ENCODE measurements around the gene ZNF341. TPM values are rescaled to one million over a fixed set of nuclear protein-coding genes. Genes with fewer than 3 reads are reported as not detected.
"Not testable (repeated sequence)": the region's sequence is repeated elsewhere in the genome, so short reads cannot be mapped to it uniquely, and the experiment has no call there.

The ZNF341 gene
- total RNA-seq, 1 experiment from 2014 or later, result 7.7 TPM

DNA sequence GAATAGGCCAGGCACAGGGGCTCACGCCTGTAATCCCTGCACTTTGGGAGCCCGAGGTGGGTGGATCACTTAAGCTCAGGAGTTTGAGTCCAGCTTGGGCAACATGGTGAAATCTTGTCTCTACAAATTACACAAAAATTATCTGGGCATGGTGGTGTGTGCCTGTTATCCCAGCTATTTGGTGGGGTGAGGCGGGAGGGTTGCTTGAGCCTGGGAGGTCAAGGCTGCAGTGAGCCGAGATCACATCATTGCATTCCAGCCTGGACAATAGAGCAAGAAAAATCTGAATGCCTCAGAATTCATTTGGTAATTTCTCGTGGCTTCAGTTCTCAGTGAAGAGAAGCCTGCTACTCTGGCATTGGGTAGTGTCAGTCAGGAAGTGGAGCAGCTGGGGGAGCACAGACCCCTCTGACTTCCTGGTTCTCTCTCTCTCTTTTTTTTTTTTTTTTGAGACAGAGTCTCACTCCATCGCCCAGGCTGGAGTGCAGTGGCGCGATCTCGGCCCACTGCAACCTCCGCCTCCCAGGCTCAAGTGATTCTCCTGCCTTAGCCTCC lies 24.2 kb downstream of the ZNF341 start:
- H3K36me3 ChIP-seq (ENCODE audit: control insufficient read depth, insufficient read depth, low read length); in situ Hi-C loops (cut with HindIII; ENCODE audit: low pct_unique_long_range_greater_than_20kb, low sequenced_read_pairs); H3K4me3 ChIP-seq (ENCODE audit: low read depth in 2 of 2, low read length in 2 of 2); ATAC-seq; H3K27ac ChIP-seq (ENCODE audit: low read length); H3K27me3 ChIP-seq (ENCODE audit: control insufficient read depth, insufficient read depth, low read length); POLR2A ChIA-PET; BruUV-seq (replicated peaks); H3K9me3 ChIP-seq (ENCODE audit: control insufficient read depth, insufficient read depth, low read depth, low read length); DNase-seq (ENCODE audit: low read depth, low spot score); intact Hi-C loops (cut with micrococcal nuclease; ENCODE audit: unreplicated experiment); H3K4me1 ChIP-seq (ENCODE audit: control insufficient read depth, insufficient read depth, low read length): not testable (repeated sequence)
- CTCF ChIA-PET, result interaction anchor here (0.6 kb wide), 1 partner anchor 365 kb away, joined by 7 read pairs; no protein-coding TSS in a partner anchor

DNA sequence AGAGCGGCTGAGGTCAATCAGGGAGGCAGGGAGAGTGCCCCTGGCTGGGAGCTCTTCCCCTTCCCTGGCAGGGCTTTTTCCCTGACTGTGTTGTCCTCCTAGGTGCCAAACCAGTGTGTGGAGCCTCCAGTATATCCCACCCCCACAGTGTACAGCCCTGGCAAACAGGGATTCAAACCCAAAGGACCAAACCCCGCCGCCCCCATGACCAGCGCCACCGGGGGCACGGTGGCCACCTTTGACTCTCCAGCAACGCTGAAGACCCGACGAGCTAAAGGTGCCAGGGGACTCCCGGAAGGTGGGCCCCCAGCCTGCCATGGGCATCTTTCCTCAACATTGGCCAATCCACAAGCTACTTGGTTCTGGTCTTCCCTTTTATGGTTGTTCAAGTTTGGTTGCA lies 25.2 kb downstream of the ZNF341 start:
- POLR2A ChIA-PET, result interaction anchor here (0.6 kb wide), 1 partner anchor 699 kb away, joined by 7 read pairs; no protein-coding TSS in a partner anchor
- no TSS peak for BruUV-seq (replicated peaks)

DNA sequence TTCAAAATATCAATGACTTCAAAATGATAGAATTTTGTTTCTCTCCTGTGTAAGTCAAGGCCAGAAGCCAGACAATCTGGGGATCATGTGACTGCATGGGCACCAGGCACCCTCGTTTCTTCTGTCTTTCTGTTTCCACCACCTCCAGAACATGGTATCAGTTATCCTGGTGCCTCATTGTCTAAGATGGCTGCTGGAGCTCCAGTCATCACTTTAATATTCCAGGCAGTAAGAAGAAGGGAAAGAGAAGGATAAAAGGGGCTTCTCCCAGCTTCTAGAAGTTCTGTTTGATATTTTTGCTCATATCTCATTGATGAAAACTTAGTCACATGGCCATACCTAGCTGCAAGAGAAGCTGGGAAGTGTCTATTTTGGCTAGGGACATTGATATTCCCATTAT lies 25.7 kb downstream of the ZNF341 start:
- intact Hi-C loops (cut with micrococcal nuclease; ENCODE audit: unreplicated experiment) (no loop called here), in situ Hi-C loops (cut with HindIII; ENCODE audit: low pct_unique_long_range_greater_than_20kb, low sequenced_read_pairs) (no loop called here)
- no peak for DNase-seq (ENCODE audit: low read depth, low spot score)
- H3K27me3 ChIP-seq (ENCODE audit: control insufficient read depth, insufficient read depth, low read length), result no peaks in the 10 kb centered on the region
- H3K4me1 ChIP-seq (ENCODE audit: control insufficient read depth, insufficient read depth, low read length), result no peaks in the 10 kb centered on the region
- POLR2A ChIA-PET, result interaction anchor here (0.6 kb wide), 1 partner anchor 700 kb away, joined by 7 read pairs; no protein-coding TSS in a partner anchor
- peaks cover 3% of the 10 kb centered on the region; the same call in 1 of the 2 replicates for H3K9me3 ChIP-seq (ENCODE audit: control insufficient read depth, insufficient read depth, low read depth, low read length)
- H3K27ac ChIP-seq (ENCODE audit: low read length), result no peak overlapping the region
- 0 out of 2 replicates have a peak, but pooled peaks cover 3% of the 10 kb centered on the region for H3K36me3 ChIP-seq (ENCODE audit: control insufficient read depth, insufficient read depth, low read length)
- H3K4me3 ChIP-seq (ENCODE audit: low read depth in 2 of 2, low read length in 2 of 2), result no peak overlapping the region
- CTCF ChIA-PET, result no interaction called here
- no TSS peak for BruUV-seq (replicated peaks)
- no peak for ATAC-seq
- TF ChIP-seq SIN3A (IDR thresholded peaks at IDR 0.05; ENCODE audit: borderline replicate concordance, insufficient read depth, low read depth, low read length) (no peak), TCF7L2 (IDR thresholded peaks at IDR 0.05; ENCODE audit: low read depth, low read length) (no peak), POLR2AphosphoS5 (IDR thresholded peaks at IDR 0.05; ENCODE audit: low read depth, low read length) (no peak)
- TF ChIP-seq, protein P1, sequence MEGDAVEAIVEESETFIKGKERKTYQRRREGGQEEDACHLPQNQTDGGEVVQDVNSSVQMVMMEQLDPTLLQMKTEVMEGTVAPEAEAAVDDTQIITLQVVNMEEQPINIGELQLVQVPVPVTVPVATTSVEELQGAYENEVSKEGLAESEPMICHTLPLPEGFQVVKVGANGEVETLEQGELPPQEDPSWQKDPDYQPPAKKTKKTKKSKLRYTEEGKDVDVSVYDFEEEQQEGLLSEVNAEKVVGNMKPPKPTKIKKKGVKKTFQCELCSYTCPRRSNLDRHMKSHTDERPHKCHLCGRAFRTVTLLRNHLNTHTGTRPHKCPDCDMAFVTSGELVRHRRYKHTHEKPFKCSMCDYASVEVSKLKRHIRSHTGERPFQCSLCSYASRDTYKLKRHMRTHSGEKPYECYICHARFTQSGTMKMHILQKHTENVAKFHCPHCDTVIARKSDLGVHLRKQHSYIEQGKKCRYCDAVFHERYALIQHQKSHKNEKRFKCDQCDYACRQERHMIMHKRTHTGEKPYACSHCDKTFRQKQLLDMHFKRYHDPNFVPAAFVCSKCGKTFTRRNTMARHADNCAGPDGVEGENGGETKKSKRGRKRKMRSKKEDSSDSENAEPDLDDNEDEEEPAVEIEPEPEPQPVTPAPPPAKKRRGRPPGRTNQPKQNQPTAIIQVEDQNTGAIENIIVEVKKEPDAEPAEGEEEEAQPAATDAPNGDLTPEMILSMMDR (IDR thresholded peaks at IDR 0.05), result no peak

More for the DNA sequence above, 25.2 kb downstream of the ZNF341 start:
- Histone ChIP-seq H3K36me3 (ENCODE audit: control insufficient read depth, insufficient read depth, low read length) (0 out of 2 replicates have a peak, but pooled peaks cover 3% of the 10 kb centered on the region), H3K27me3 (ENCODE audit: control insufficient read depth, insufficient read depth, low read length) (no peaks in the 10 kb centered on the region), H3K9me3 (ENCODE audit: control insufficient read depth, insufficient read depth, low read depth, low read length) (peaks cover 3% of the 10 kb centered on the region; the same call in 1 of the 2 replicates), H3K4me3 (ENCODE audit: low read depth in 2 of 2, low read length in 2 of 2) (no peak overlapping the region), H3K27ac (ENCODE audit: low read length) (no peak overlapping the region), H3K4me1 (ENCODE audit: control insufficient read depth, insufficient read depth, low read length) (no peaks in the 10 kb centered on the region)
- intact Hi-C loops (cut with micrococcal nuclease; ENCODE audit: unreplicated experiment), result no loop called here
- in situ Hi-C loops (cut with HindIII; ENCODE audit: low pct_unique_long_range_greater_than_20kb, low sequenced_read_pairs), result no loop called here
- no peak for ATAC-seq
- TF ChIP-seq TCF7L2 (IDR thresholded peaks at IDR 0.05; ENCODE audit: low read depth, low read length), result no peak
- no peak for TF ChIP-seq SIN3A (IDR thresholded peaks at IDR 0.05; ENCODE audit: borderline replicate concordance, insufficient read depth, low read depth, low read length)
- TF ChIP-seq, protein P1 (IDR thresholded peaks at IDR 0.05), result no peak
- TF ChIP-seq, protein P2, sequence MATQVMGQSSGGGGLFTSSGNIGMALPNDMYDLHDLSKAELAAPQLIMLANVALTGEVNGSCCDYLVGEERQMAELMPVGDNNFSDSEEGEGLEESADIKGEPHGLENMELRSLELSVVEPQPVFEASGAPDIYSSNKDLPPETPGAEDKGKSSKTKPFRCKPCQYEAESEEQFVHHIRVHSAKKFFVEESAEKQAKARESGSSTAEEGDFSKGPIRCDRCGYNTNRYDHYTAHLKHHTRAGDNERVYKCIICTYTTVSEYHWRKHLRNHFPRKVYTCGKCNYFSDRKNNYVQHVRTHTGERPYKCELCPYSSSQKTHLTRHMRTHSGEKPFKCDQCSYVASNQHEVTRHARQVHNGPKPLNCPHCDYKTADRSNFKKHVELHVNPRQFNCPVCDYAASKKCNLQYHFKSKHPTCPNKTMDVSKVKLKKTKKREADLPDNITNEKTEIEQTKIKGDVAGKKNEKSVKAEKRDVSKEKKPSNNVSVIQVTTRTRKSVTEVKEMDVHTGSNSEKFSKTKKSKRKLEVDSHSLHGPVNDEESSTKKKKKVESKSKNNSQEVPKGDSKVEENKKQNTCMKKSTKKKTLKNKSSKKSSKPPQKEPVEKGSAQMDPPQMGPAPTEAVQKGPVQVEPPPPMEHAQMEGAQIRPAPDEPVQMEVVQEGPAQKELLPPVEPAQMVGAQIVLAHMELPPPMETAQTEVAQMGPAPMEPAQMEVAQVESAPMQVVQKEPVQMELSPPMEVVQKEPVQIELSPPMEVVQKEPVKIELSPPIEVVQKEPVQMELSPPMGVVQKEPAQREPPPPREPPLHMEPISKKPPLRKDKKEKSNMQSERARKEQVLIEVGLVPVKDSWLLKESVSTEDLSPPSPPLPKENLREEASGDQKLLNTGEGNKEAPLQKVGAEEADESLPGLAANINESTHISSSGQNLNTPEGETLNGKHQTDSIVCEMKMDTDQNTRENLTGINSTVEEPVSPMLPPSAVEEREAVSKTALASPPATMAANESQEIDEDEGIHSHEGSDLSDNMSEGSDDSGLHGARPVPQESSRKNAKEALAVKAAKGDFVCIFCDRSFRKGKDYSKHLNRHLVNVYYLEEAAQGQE (IDR thresholded peaks at IDR 0.05; ENCODE audit: insufficient read depth in 1 of 2, low read depth in 2 of 2, low read length in 1 of 2), result no peak
- TF ChIP-seq POLR2AphosphoS5 (IDR thresholded peaks at IDR 0.05; ENCODE audit: low read depth, low read length), result no peak
- no peak for DNase-seq (ENCODE audit: low read depth, low spot score)
- CTCF ChIA-PET, result no interaction called here
